HepG2 (cell line): ENCODE measurements around the gene VPS18. TPM values are rescaled to one million over a fixed set of nuclear protein-coding genes. Genes with fewer than 3 reads are reported as not detected.

Source experiments
- ATAC-seq: fragments of 200-7000 bp; cut with Tn5 transposase; 3 replicates; pipeline ENCODE4 v1.9.1; 2020; ENCODE audit warnings: mild to moderate bottlenecking, moderate library complexity
- BruUV-seq: library from RNA; stranded (reverse); fragments of 400-500 nt; replicated peaks from 2 replicates; lab custom pipeline; 2021; lab: Mats Ljungman, UMichigan
- CTCF ChIA-PET: fragments of 300-600 bp; formaldehyde crosslinking; extraction: SDS; loops from one replicate; lab custom pipeline; 2021; ENCODE audit warnings: low total read pairs, inconsistent platforms, low intra/inter-chr PET ratio; lab: Yijun Ruan, JAX
- POLR2A ChIA-PET: fragments of 350-600 bp; sonication (Branson Sonifier 250); formaldehyde crosslinking; loops from one replicate; lab custom pipeline; 2020; ENCODE audit warnings: antibody characterized with exemption, inconsistent platforms; lab: Yijun Ruan, JAX
- DNase-seq: peaks from one replicate; pipeline ENCODE4 v3.0.0-alpha.2; 2015; ENCODE audit warnings: low spot score
- FAIRE-seq: peaks from 3 replicates; lab custom pipeline; 2011; peaks lifted over from hg19 to GRCh38; lab: Jason Lieb, UNC
- H2AFZ ChIP-seq: one replicate; pipeline ENCODE4 v1.6.1; 2011; ENCODE audit warnings: low read length, inconsistent platforms
- H3K27ac ChIP-seq: fragments of 300-600 bp; 3 replicates; pipeline ENCODE4 v1.8.0; 2011; ENCODE audit warnings: mixed run types, mild to moderate bottlenecking, mixed read lengths, low read length, inconsistent platforms; ENCODE audit not compliant: insufficient read depth; ENCODE audit errors: extremely low read length
- H3K27me3 ChIP-seq, 2 experiments: fragments of 200-600 bp in 1 of 2; 2 replicates in 1 of 2; 3 replicates in 1 of 2; pipeline versions ENCODE4 v1.6.0 to v1.8.0; 2011; ENCODE audit warnings: low read length in 2 of 2, mild to moderate bottlenecking in 2 of 2, moderate library complexity in 2 of 2, inconsistent platforms in 1 of 2; ENCODE audit not compliant: insufficient read depth in 2 of 2, control insufficient read depth in 1 of 2
- H3K36me3 ChIP-seq, 2 experiments: fragments of 200-600 bp in 1 of 2; replicated peaks in 1 of 2; 2 replicates in 1 of 2; 3 replicates in 1 of 2; pipeline versions ENCODE4 v1.5.1 to v1.8.0; 2011; ENCODE audit warnings: low read length in 2 of 2, inconsistent platforms in 1 of 2; ENCODE audit not compliant: insufficient read depth in 2 of 2, control insufficient read depth in 1 of 2
- H3K4me1 ChIP-seq: 2 replicates; pipeline ENCODE4 v1.5.1; 2012; ENCODE audit warnings: low read length, inconsistent platforms; ENCODE audit not compliant: insufficient read depth
- H3K4me2 ChIP-seq: 2 replicates; pipeline ENCODE4 v1.6.0; 2011; ENCODE audit warnings: low read depth, low read length, inconsistent platforms
- H3K4me3 ChIP-seq, 3 experiments: fragments of 200-600 bp in 1 of 3; sonication (generic), shearing (Covaris generic) in 1 of 3; replicated peaks in 1 of 3; 2 replicates each; pipeline ENCODE4 v1.5.1; 2011 to 2016; ENCODE audit warnings: low read length in 3 of 3, inconsistent platforms in 2 of 3, low read depth in 2 of 3, mild to moderate bottlenecking in 2 of 3, control low read depth in 1 of 3, mixed read lengths in 1 of 3; ENCODE audit not compliant: insufficient read depth in 1 of 3
- H3K79me2 ChIP-seq: one replicate; pipeline ENCODE4 v1.6.1; 2011; ENCODE audit warnings: low read length, inconsistent platforms; ENCODE audit not compliant: insufficient read depth
- H3K9ac ChIP-seq: 2 replicates; pipeline ENCODE4 v1.6.0; 2011; ENCODE audit warnings: mild to moderate bottlenecking, low read depth, low read length, inconsistent platforms; ENCODE audit not compliant: insufficient read depth
- H3K9me3 ChIP-seq: 2 replicates; pipeline ENCODE4 v1.5.1; 2012; ENCODE audit warnings: mild to moderate bottlenecking, low read length
- H4K20me1 ChIP-seq: 2 replicates; pipeline ENCODE4 v1.6.0; 2011; ENCODE audit warnings: inconsistent platforms, mild to moderate bottlenecking, low read length, moderate library complexity; ENCODE audit not compliant: insufficient read depth
- CC2D1A ChIP-seq: sonication (generic); formaldehyde crosslinking; IDR thresholded peaks from 2 replicates; pipeline ENCODE4 v1.8.1; 2023; ENCODE audit warnings: mild to moderate bottlenecking, missing genetic modification reagents
- GATAD2A ChIP-seq: IDR thresholded peaks from 2 replicates; pipeline ENCODE4 v1.6.1; 2016
- HNF1B ChIP-seq: sonication (generic); formaldehyde crosslinking; IDR thresholded peaks from 2 replicates; pipeline ENCODE4 v1.5.1; 2020; ENCODE audit warnings: mild to moderate bottlenecking, moderate library complexity, missing genetic modification reagents
- IRF9 ChIP-seq: sonication (generic); formaldehyde crosslinking; IDR thresholded peaks from 2 replicates; pipeline ENCODE4 v1.8.0; 2022; ENCODE audit warnings: missing genetic modification reagents, mild to moderate bottlenecking, borderline replicate concordance
- ISX ChIP-seq: sonication (generic); formaldehyde crosslinking; conservative IDR thresholded peaks from 2 replicates; pipeline ENCODE4 v1.5.0; 2020; ENCODE audit warnings: missing genetic modification reagents
- MXD4 ChIP-seq: IDR thresholded peaks from 2 replicates; pipeline ENCODE4 v1.6.1; 2016; ENCODE audit warnings: mild to moderate bottlenecking, missing biosample characterization, missing genetic modification reagents
- PITX1 ChIP-seq: sonication (generic); formaldehyde crosslinking; IDR thresholded peaks from 2 replicates; pipeline ENCODE4 v1.5.1; 2020; ENCODE audit warnings: mild to moderate bottlenecking, missing genetic modification reagents
- SALL1 ChIP-seq: sonication (generic); formaldehyde crosslinking; IDR thresholded peaks from 2 replicates; pipeline ENCODE4 v1.8.0; 2022; ENCODE audit warnings: mild to moderate bottlenecking, missing genetic modification reagents
- TBP ChIP-seq: sonication (generic); formaldehyde crosslinking; IDR thresholded peaks from 2 replicates; pipeline ENCODE4 v1.5.0; 2020; ENCODE audit warnings: missing genetic modification reagents
- THAP11 ChIP-seq: IDR thresholded peaks from 2 replicates; pipeline ENCODE4 v1.6.1; 2016; ENCODE audit warnings: missing biosample characterization, missing genetic modification reagents
- TP53 ChIP-seq: sonication (generic); formaldehyde crosslinking; conservative IDR thresholded peaks from 2 replicates; pipeline ENCODE4 v1.4.0; 2020; ENCODE audit warnings: missing genetic modification reagents
- WIZ ChIP-seq: sonication (generic); formaldehyde crosslinking; IDR thresholded peaks from 2 replicates; pipeline ENCODE4 v1.5.1; 2020; ENCODE audit warnings: mild to moderate bottlenecking, missing genetic modification reagents
- ZIK1 ChIP-seq: sonication (generic); formaldehyde crosslinking; IDR thresholded peaks from 2 replicates; pipeline ENCODE4 v1.5.0; 2020; ENCODE audit warnings: mild to moderate bottlenecking, low read depth, missing genetic modification reagents, borderline replicate concordance
- ZKSCAN5 ChIP-seq: sonication (generic); formaldehyde crosslinking; IDR thresholded peaks from 2 replicates; pipeline ENCODE4 v1.5.1; 2020; ENCODE audit warnings: mild to moderate bottlenecking, missing genetic modification reagents
- ZNF205 ChIP-seq: IDR thresholded peaks from 2 replicates; pipeline ENCODE4 v1.6.1; 2018; ENCODE audit warnings: missing biosample characterization, missing genetic modification reagents
- ZNF256 ChIP-seq: sonication (generic); formaldehyde crosslinking; conservative IDR thresholded peaks from 2 replicates; pipeline ENCODE4 v1.4.0; 2020; ENCODE audit warnings: missing genetic modification reagents
- ZNF431 ChIP-seq: sonication (generic); formaldehyde crosslinking; IDR thresholded peaks from 2 replicates; pipeline ENCODE4 v1.9.0; 2022; ENCODE audit warnings: missing genetic modification reagents, low read depth, mild to moderate bottlenecking, borderline replicate concordance
- ZNF570 ChIP-seq: sonication (generic); formaldehyde crosslinking; IDR thresholded peaks from 2 replicates; pipeline ENCODE4 v1.4.0; 2020; ENCODE audit warnings: mild to moderate bottlenecking, missing genetic modification reagents, borderline replicate concordance
- ZNF800 ChIP-seq: sonication (generic); formaldehyde crosslinking; IDR thresholded peaks from 2 replicates; pipeline ENCODE4 v1.4.0; 2020; ENCODE audit warnings: missing genetic modification reagents
- WGBS: methylation state at CpG from one replicate; pipeline ENCODE4 v1.1.6; 2017; ENCODE audit warnings: low lambda C conversion rate; 5-methylcytosine and 5-hydroxymethylcytosine counted together
- in situ Hi-C: cut with HindIII; loops from 2 replicates; pipeline ENCODE4 v1.10.0; 2017; ENCODE audit warnings: low pct_unique_long_range_greater_than_20kb; ENCODE audit not compliant: extremely low pct_ligation_motif_present
- intact Hi-C: fragments of 100-400 bp; cut with micrococcal nuclease; formaldehyde crosslinking; loops from one replicate; pipeline ENCODE4 v1.10.0; 2022; ENCODE audit not compliant: unreplicated experiment
- polyA plus RNA-seq, 8 experiments: library from polyadenylated mRNA; depleted of rRNA in 3 of 8; stranded (reverse) in 7 of 8; unstranded in 1 of 8; fragments of >200 nt; fragmentation: Illumina TruSeq in 4 of 8; extraction: Trizol in 4 of 8; gene quantifications; 2 replicates each; pipeline versions ENCODE4 v1.2.1 to v1.2.3, GENCODE V29; 2011 to 2016; ENCODE audit warnings: low read depth in 4 of 8, missing spikeins in 1 of 8, mixed read lengths in 1 of 8; ENCODE audit not compliant: insufficient read depth in 1 of 8
- total RNA-seq, 5 experiments: library from RNA; depleted of rRNA; stranded (reverse); fragments of >200 nt; fragmentation: Illumina TruSeq; extraction: Trizol; gene quantifications; 2 replicates each; pipeline ENCODE4 v1.2.3, GENCODE V29; 2016; ENCODE audit warnings: low read depth in 1 of 5
- TF ChIP-seq, protein P1 (sequence below): sonication (generic); formaldehyde crosslinking; IDR thresholded peaks from 2 replicates; pipeline ENCODE4 v1.8.0; 2022; ENCODE audit warnings: missing genetic modification reagents, low read depth, mild to moderate bottlenecking, borderline replicate concordance

Gene VPS18
- total and polyA plus RNA-seq, 2 of the 13 experiments (the other 11 are each of a cell fraction or from before 2014, with no cell fraction given) = 5.8 to 17.0 TPM

DNA sequence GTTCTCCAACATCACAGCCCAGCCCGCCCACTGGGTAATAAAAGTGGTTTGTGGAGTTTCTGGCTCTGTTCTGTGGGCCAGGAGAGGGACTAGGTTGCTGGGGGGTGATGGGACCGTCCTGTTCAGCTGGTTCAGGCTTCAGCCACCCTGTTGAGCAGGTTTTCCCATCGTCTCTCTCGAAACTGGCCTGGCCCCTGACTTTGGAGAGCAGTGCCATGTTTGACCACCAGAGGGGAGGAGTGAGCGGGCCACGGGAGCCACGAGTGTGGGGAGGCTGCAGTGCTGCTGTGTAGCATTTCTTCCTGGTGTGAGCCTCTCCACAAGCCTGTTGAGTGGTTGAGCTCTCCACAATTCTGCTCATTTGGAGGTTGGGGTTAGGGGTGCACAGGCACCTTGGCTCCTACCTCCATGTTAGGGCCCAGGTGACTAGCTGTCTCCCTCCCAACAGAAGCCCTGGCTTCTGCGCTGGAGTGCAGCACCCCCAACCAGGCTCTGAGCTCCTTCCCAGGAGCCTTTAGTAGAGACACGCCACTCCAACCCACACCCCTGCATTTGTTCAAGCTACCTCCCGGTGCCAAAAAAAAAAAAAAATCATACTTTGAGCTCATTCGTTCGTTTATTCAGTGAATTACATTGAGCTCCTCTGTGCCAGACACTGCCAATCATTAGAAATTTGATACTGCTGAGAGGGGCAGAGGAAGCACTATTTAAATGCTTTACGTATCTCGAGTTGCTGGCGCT is 36.5 kb upstream of the VPS18 start:
- DNase-seq = peak; percentile 57
- WGBS = 18% methylated on average over 9 of the region's 15 CpGs
- Histone ChIP-seq H3K79me2 (no peaks in the 10 kb centered on the region), H3K4me2 (peak overlapping the region; percentile 83), H3K9me3 (no peaks in the 10 kb centered on the region), H4K20me1 (no peaks in the 10 kb centered on the region), H2AFZ (peak overlapping the region; percentile 76), H3K27ac (no peak overlapping the region), H3K4me1 (peaks cover 62% of the 10 kb centered on the region), H3K27me3 (no peaks in the 10 kb centered on the region), H3K9ac (peak overlapping the region; percentile 10; the same call in 1 of the 2 replicates), H3K4me3 (peak overlapping the region in 2 of 3 experiments; percentile 33 to 49; a peak in 4 of 6 replicates), H3K36me3 (no peaks in the 10 kb centered on the region)
- ChIA-PET POLR2A (interaction anchor here (0.7 to 3.1 kb wide), 9 partner anchors 7 to 65 kb away, joined by 3 to 40 read pairs (median 4); partner anchors contain the start of genes DNAJC17, RHOV, VPS18 and ZFYVE19), CTCF (interaction anchor here (1.1 to 3.8 kb wide), 2 partner anchors 32 to 36 kb away, joined by 3 to 80 read pairs; partner anchors contain the start of gene VPS18)
- in situ Hi-C loops = loop anchor here (5.0 kb wide), 1 partner anchor 35 kb away; the partner anchor contains the start of gene VPS18
- peak; percentile 68 for FAIRE-seq
- peak; percentile 80 for ATAC-seq
- BruUV-seq = no TSS peak
- intact Hi-C loops = no loop called here
- TF ChIP-seq ZNF205 (CRISPR knock-in tag) (no peak), ISX (CRISPR knock-in tag) (no peak), SALL1 (CRISPR knock-in tag) (peak; percentile 64), IRF9 (CRISPR knock-in tag) (no peak), MXD4 (CRISPR knock-in tag) (no peak), ZNF256 (no peak), ZIK1 (CRISPR knock-in tag) (no peak), HNF1B (no peak), GATAD2A (peak; percentile 46; the same call in 1 of the 2 replicates), PITX1 (peak; percentile 15; the same call in 1 of the 2 replicates), TP53 (CRISPR knock-in tag) (no peak), THAP11 (CRISPR knock-in tag) (no peak), ZNF570 (CRISPR knock-in tag) (no peak), CC2D1A (no peak), TBP (CRISPR knock-in tag) (no peak), WIZ (CRISPR knock-in tag) (no peak), ZNF800 (CRISPR knock-in tag) (no peak), ZKSCAN5 (no peak), ZNF431 (CRISPR knock-in tag) (no peak)
- TF ChIP-seq, protein P1, sequence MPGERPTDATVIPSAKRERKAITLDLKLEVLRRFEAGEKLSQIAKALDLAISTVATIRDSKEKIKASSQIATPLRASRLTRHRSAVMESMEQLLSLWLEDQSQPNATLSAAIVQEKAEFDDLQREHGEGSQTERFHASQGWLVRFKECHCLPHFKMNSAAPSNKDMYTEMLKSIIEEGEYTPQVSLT (CRISPR knock-in tag) = no peak
